ENCODE results near the gene EGLN2.
A peak's percentile ranks its signal among the peaks of the same experiment; 100 is the strongest.

Gene EGLN2

DNA sequence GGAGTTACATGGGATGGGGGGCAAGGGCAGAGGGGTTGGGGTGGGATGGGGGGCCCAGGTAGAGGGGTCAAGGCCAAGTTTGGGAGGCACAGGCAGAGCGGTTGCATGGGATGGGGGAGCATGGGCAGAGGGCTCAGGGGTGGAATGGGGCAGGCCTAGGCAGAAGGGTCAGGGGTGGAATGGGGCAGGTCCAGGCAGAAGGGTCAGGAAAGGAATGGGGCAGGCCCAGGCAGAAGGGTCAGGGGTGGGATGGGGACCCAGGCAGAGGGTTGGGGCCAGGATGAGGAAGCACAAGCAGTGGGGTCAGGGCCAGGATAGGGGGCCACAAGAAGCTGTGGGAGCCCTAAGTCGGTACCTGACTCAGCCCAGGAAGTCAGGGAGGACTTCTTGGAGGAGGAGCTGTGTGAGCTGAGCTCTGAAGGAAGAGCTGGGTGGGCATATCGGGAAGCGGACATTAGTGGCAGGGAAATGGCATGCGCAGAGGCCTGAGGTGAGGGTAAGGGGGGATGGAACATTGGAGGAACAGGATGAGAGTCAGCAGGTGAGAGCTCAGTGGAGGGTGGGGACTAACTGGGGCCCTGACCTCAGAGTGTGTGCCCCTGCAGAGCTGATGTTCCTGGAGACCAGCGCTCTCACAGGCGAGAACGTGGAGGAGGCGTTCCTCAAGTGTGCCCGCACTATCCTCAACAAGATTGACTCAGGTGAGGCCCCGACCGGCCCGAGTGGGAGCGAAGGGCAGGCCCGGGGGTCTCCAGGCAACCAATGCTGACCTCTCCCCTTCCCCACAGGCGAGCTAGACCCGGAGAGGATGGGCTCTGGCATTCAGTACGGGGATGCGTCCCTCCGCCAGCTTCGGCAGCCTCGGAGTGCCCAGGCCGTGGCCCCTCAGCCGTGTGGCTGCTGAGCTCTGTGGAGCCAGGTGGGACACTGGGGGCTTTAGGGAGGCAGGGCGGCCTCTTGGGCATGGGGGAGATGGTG lies 12.6 kb upstream of the EGLN2 start:
- TF ChIP-seq POLR2AphosphoS5 (IDR thresholded peaks at IDR 0.05; ENCODE audit: low read depth, low read length) (no peak), TAF1 (IDR thresholded peaks at IDR 0.05; ENCODE audit: low read depth, low read length) (no peak)
- FAIRE-seq (no peak), DNase-seq (ENCODE audit: insufficient read length, low spot score) (no peak)

GRCh38 chr19:40791349-40791748 lies 7.6 kb upstream of the EGLN2 start:
- DNase-seq (ENCODE audit: insufficient read length, low spot score), result no peak
- TF ChIP-seq POLR2AphosphoS5 (IDR thresholded peaks at IDR 0.05; ENCODE audit: low read depth, low read length), result no peak
- TF ChIP-seq PAX5 (IDR thresholded peaks at IDR 0.05; ENCODE audit: insufficient read depth, low read length, severe bottlenecking), result no peak
- TF ChIP-seq POU2F2 (IDR thresholded peaks at IDR 0.05; ENCODE audit: low read depth, low read length), result no peak
- no peak for TF ChIP-seq POLR2A (IDR thresholded peaks at IDR 0.05; ENCODE audit: low read depth, low read length)
- TF ChIP-seq TAF1 (IDR thresholded peaks at IDR 0.05; ENCODE audit: low read depth, low read length), result no peak
- no peak for FAIRE-seq

DNA sequence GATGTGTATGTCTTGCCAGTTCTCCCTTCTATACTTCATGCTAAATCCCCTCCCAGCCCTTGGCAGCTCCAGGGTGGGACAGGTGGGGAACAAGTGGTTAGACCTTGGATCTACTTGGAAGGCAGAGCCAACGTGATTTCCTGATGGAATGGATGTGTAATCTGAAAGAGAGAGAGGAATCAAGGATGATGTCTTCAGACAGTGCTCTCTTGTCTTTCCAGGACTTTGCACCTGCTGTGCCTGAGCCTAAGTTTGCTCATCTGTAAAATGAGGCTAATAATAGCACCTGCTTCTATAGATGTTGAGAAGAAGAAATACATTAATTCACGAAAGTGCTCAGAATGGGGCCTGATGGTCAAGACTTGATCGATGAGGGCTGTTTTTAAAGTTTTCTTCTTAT lies 7.0 kb upstream of the EGLN2 start:
- TF ChIP-seq POLR2AphosphoS5 (IDR thresholded peaks at IDR 0.05; ENCODE audit: low read depth, low read length) (no peak), SPI1 (IDR thresholded peaks at IDR 0.05; ENCODE audit: low read depth, low read length) (no peak), TAF1 (IDR thresholded peaks at IDR 0.05; ENCODE audit: low read depth, low read length) (no peak), POU2F2 (IDR thresholded peaks at IDR 0.05; ENCODE audit: low read depth, low read length) (no peak), PAX5 (IDR thresholded peaks at IDR 0.05; ENCODE audit: insufficient read depth, low read length, severe bottlenecking) (no peak), POLR2A (IDR thresholded peaks at IDR 0.05; ENCODE audit: low read depth, low read length) (no peak)
- peak; percentile 59 for FAIRE-seq

DNA sequence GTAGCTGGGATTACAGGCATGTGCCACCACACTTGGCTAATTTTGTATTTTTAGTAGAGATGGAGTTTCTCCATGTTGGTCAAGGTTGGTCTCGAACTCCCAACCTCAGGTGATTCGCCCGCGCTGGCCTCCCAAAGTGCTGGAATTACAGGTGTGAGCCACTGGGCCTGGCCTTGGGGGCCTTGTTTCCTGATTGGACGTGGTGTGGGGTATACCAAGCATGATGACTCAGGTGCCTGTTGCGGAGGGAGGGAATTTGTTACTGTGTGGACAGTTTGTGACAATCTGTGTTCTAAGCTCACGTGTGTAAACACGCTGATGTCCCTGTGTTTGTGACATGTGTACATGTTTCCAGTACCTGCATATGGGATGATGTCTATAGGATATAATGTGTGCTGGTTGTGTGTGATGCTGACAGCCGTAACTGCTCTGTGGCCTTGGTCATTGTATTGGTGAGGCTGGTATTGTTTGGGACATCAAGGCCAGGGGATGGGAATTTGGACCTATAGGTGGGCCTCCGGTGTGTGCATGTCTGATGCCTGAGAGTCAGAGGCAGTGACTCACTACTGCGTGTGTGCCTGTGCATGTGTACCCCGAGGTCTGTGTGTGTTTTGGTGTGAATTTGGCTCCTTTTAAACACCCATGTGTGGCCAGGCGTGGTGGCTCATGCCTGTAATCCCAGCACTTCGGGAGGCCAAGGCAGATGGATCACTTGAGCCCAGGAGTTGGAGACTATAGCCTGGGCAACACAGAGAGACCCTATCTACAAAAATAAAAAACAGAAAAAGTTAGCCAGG lies 1.6 kb upstream of the EGLN2 start:
- TF ChIP-seq PAX5 (IDR thresholded peaks at IDR 0.05; ENCODE audit: insufficient read depth, low read length, severe bottlenecking), result no peak
- no peak for TF ChIP-seq POLR2AphosphoS5 (IDR thresholded peaks at IDR 0.05; ENCODE audit: low read depth, low read length)
- no peak for TF ChIP-seq TAF1 (IDR thresholded peaks at IDR 0.05; ENCODE audit: low read depth, low read length)
- TF ChIP-seq POLR2A (IDR thresholded peaks at IDR 0.05; ENCODE audit: low read depth, low read length), result no peak
- TF ChIP-seq POU2F2 (IDR thresholded peaks at IDR 0.05; ENCODE audit: low read depth, low read length), result no peak
- no peak for TF ChIP-seq SPI1 (IDR thresholded peaks at IDR 0.05; ENCODE audit: low read depth, low read length)
- FAIRE-seq (no peak), DNase-seq (ENCODE audit: insufficient read length, low spot score) (no peak)

More for the DNA sequence above, 7.0 kb upstream of the EGLN2 start:
- no peak for DNase-seq (ENCODE audit: insufficient read length, low spot score)

DNA sequence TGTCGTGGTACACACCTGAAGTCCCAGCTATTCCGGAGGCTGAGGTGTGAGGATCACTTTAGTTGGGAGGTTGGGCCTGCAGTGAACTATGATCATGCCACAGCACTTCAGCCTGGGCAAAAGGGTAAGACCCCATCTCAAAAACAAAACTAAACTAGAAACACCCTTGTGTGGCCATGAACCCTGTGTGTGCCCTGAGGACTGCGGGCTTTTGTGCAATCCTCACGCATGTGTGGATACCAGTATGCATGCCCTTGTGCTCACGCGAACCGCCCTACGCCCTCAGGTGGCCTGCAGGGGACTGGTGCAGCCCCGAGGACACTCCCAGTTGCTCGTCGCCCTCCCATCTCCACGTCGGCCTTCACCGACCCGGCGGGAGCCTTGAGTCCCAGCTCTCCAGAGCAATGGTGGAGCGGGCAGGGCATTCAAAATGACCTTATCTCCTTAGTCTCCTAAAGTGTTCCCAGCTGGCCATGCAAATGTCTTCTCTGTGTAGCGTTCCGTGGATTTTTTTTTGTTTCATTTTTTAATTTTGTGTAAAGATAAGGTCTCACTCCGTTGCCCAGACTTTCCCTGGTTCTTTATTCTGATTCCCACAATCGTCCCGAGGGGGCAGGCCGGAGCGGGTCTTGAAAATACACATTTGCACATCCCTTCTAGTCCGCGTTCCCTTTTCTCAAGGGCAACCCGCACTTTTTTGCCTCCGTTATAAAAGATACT lies 868 bp upstream of the EGLN2 start:
- FAIRE-seq (no peak), DNase-seq (ENCODE audit: insufficient read length, low spot score) (peak; percentile 74)

DNA sequence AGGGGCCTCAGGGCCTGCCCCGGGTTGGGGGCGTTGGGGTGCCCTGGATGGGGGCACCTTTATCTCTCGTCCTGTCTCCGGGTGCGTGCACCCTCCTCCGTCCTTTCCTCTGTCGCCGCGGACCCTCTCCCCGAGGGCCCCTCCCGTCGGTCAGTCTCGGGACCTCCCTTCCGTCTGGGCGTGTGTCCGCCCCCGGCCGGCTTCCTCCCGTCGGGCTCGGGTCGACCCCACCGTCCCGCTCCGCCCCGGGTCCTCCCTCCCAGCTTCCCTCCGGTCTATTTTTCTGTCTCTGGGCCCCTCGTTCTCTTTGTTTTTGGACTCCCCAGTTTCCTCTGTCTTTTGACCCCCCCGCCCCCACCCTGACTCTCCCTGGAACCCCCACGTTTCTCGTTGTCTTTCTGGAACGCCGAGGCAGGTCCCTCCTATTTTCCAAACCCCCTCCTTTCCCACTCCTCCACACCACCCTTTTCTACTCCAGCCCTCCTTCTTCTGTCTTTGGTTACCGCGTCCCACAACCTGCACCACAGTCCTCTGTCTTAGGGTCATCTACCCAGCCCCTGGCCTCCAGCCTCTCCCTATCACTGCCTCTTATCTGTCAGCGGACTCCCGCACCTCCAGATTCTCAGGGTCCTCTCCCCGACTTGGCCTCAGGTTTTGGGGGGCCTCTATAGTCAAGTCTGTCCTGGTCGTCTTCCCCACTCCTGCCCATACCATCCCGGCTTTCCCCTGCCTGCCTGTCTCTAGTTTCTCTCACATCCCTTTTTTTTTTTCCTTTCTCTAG lies 757 bp downstream of the EGLN2 start:
- TF ChIP-seq POU2F2 (IDR thresholded peaks at IDR 0.05; ENCODE audit: low read depth, low read length), result no peak
- TF ChIP-seq SPI1 (IDR thresholded peaks at IDR 0.05; ENCODE audit: low read depth, low read length), result 0 out of 2 replicates have a peak, but pooled peaks have one; percentile 2
- peak; percentile 56; the same call in 1 of the 2 replicates for TF ChIP-seq POLR2A (IDR thresholded peaks at IDR 0.05; ENCODE audit: low read depth, low read length)
- TF ChIP-seq POLR2AphosphoS5 (IDR thresholded peaks at IDR 0.05; ENCODE audit: low read depth, low read length), result peak; percentile 61; the same call in 1 of the 2 replicates
- TF ChIP-seq PAX5 (IDR thresholded peaks at IDR 0.05; ENCODE audit: insufficient read depth, low read length, severe bottlenecking), result no peak
- FAIRE-seq (peak; percentile 69), DNase-seq (ENCODE audit: insufficient read length, low spot score) (no peak)

More for the DNA sequence above, 868 bp upstream of the EGLN2 start:
- TF ChIP-seq POLR2A (IDR thresholded peaks at IDR 0.05; ENCODE audit: low read depth, low read length) (peak; percentile 73), TAF1 (IDR thresholded peaks at IDR 0.05; ENCODE audit: low read depth, low read length) (no peak; the same call in 1 of the 2 replicates), POU2F2 (IDR thresholded peaks at IDR 0.05; ENCODE audit: low read depth, low read length) (peak; percentile 84; the same call in 1 of the 2 replicates), POLR2AphosphoS5 (IDR thresholded peaks at IDR 0.05; ENCODE audit: low read depth, low read length) (peak; percentile 61; the same call in 1 of the 2 replicates)

DNA sequence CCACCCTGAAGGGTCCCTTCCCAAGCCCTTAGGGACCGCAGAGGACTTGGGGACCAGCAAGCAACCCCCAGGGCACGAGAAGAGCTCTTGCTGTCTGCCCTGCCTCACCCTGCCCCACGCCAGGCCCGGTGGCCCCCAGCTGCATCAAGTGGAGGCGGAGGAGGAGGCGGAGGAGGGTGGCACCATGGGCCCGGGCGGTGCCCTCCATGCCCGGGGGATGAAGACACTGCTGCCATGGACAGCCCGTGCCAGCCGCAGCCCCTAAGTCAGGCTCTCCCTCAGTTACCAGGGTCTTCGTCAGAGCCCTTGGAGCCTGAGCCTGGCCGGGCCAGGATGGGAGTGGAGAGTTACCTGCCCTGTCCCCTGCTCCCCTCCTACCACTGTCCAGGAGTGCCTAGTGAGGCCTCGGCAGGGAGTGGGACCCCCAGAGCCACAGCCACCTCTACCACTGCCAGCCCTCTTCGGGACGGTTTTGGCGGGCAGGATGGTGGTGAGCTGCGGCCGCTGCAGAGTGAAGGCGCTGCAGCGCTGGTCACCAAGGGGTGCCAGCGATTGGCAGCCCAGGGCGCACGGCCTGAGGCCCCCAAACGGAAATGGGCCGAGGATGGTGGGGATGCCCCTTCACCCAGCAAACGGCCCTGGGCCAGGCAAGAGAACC lies 1.5 kb downstream of the EGLN2 start:
- TF ChIP-seq POLR2AphosphoS5 (IDR thresholded peaks at IDR 0.05; ENCODE audit: low read depth, low read length) (no peak), PAX5 (IDR thresholded peaks at IDR 0.05; ENCODE audit: insufficient read depth, low read length, severe bottlenecking) (no peak), TAF1 (IDR thresholded peaks at IDR 0.05; ENCODE audit: low read depth, low read length) (no peak), SPI1 (IDR thresholded peaks at IDR 0.05; ENCODE audit: low read depth, low read length) (no peak), POLR2A (IDR thresholded peaks at IDR 0.05; ENCODE audit: low read depth, low read length) (no peak), POU2F2 (IDR thresholded peaks at IDR 0.05; ENCODE audit: low read depth, low read length) (no peak)
- no peak for DNase-seq (ENCODE audit: insufficient read length, low spot score)
- FAIRE-seq, result no peak

- FAIRE-seq (no peak), DNase-seq (ENCODE audit: insufficient read length, low spot score) (no peak)
- TF ChIP-seq POLR2AphosphoS5 (IDR thresholded peaks at IDR 0.05; ENCODE audit: low read depth, low read length) (no peak), SPI1 (IDR thresholded peaks at IDR 0.05; ENCODE audit: low read depth, low read length) (no peak), PAX5 (IDR thresholded peaks at IDR 0.05; ENCODE audit: insufficient read depth, low read length, severe bottlenecking) (no peak), TAF1 (IDR thresholded peaks at IDR 0.05; ENCODE audit: low read depth, low read length) (no peak), POU2F2 (IDR thresholded peaks at IDR 0.05; ENCODE audit: low read depth, low read length) (no peak), POLR2A (IDR thresholded peaks at IDR 0.05; ENCODE audit: low read depth, low read length) (no peak)
These were observed 2.0 kb downstream of the EGLN2 start for GRCh38 chr19:40800997-40801377.

Measured in GM12891 (cell line).